T-helper 17 cell (primary cell): ENCODE data around the gene CARS2. TPM values are rescaled to one million over a fixed set of nuclear protein-coding genes. Genes with fewer than 3 reads are reported as not detected.
A peak's percentile ranks its signal among the peaks of the same experiment; 100 is the strongest.
"Not testable (repeated sequence)": the region's sequence is repeated elsewhere in the genome, so short reads cannot be mapped to it uniquely, and the experiment has no call there.

Source experiments
- ATAC-seq: fragments of 150-1000 bp; cut with Tn5 transposase; 2 replicates; pipeline ENCODE4 v1.10.0; 2021; ENCODE audit warnings: mild to moderate bottlenecking, moderate library complexity
- DNase-seq, 3 donors: peaks; one replicate each; pipeline versions ENCODE4 v3.0.0 to v3.0.0-alpha.2; 2020 to 2021
- H3K9me3 ChIP-seq: one replicate; pipeline ENCODE4 v1.7.0; 2013; ENCODE audit warnings: low read length, mild to moderate bottlenecking; ENCODE audit not compliant: control insufficient read depth, poor library complexity, severe bottlenecking
- H3K27ac Mint-ChIP-seq: one replicate; pipeline ENCODE4 v1.8.0; 2022; ENCODE audit warnings: mild to moderate bottlenecking, moderate library complexity, mixed read lengths
- H3K27me3 Mint-ChIP-seq: one replicate; pipeline ENCODE4 v1.8.0; 2022; ENCODE audit warnings: mixed read lengths
- H3K36me3 Mint-ChIP-seq: one replicate; pipeline ENCODE4 v1.8.0; 2022; ENCODE audit warnings: low read depth, mixed read lengths
- H3K4me1 Mint-ChIP-seq: one replicate; pipeline ENCODE4 v1.8.0; 2022; ENCODE audit warnings: mild to moderate bottlenecking, mixed read lengths
- H3K4me3 Mint-ChIP-seq: one replicate; pipeline ENCODE4 v1.8.0; 2022; ENCODE audit warnings: mild to moderate bottlenecking, moderate library complexity, mixed read lengths
- total RNA-seq, 4 donors: library from RNA in 2 of 4; stranded (reverse) in 2 of 4; gene quantifications; one replicate each; pipeline ENCODE4 v1.2.3 and lab custom pipeline; 2022 to 2026

The CARS2 gene, protein sequence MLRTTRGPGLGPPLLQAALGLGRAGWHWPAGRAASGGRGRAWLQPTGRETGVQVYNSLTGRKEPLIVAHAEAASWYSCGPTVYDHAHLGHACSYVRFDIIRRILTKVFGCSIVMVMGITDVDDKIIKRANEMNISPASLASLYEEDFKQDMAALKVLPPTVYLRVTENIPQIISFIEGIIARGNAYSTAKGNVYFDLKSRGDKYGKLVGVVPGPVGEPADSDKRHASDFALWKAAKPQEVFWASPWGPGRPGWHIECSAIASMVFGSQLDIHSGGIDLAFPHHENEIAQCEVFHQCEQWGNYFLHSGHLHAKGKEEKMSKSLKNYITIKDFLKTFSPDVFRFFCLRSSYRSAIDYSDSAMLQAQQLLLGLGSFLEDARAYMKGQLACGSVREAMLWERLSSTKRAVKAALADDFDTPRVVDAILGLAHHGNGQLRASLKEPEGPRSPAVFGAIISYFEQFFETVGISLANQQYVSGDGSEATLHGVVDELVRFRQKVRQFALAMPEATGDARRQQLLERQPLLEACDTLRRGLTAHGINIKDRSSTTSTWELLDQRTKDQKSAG
- total RNA-seq = 10 to 100 TPM; 57.7 to 74.6 TPM
- total RNA-seq (lab: John Stamatoyannopoulos, UW) = 74.9 to 75.2 reads per million in 2 donors

DNA sequence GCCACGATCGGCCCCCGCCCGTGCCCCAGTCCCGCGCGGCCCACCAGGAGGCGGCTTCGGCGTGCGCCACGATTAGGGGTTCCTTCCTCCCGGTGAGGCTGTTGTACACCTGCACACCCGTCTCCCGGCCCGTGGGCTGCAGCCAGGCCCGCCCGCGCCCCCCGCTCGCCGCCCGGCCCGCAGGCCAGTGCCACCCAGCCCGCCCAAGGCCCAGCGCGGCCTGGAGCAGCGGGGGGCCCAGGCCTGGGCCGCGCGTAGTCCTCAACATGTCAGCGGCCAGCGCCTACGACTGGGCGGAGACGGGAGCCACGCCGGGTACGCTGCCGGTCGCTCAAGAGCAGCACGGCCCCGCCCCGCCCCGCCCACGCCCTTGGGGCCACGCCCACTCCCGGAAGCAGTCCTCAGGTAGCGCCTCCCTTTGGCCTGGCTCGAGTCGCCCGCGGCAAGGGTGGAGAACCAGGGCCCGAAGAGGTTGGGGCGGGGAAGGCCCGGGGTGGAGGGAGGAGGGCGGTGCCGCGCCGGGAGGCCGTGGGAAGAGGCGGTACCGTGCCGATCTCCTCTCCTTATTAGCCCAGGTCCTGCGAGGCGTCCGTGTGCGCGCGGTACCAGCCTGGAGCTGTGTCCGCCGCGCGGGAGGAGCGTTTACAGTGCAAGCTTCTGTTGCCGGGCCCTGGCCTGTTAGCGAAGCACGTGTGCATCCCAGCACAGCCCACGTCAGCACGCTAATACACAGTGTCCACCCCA lies at the start of gene CARS2:
Gene CARS2, minus strand, starts transcription at position 291 of the 744 bp plus-strand sequence. Its CDS starts 23 bp downstream, at position 268.
- peaks cover 20% of the 10 kb centered on the region for H3K4me1 Mint-ChIP-seq
- H3K36me3 Mint-ChIP-seq = peaks cover 2% of the 10 kb centered on the region

GRCh38 chr13:110748271-110748670 lies 42.4 kb upstream of the CARS2 start:
- DNase-seq = no peak
- Mint-ChIP-seq H3K4me1 (no peaks in the 10 kb centered on the region), H3K4me3 (no peak overlapping the region), H3K36me3 (peaks cover 4% of the 10 kb centered on the region), H3K27ac (no peak overlapping the region), H3K27me3 (peaks cover 5% of the 10 kb centered on the region)
- H3K9me3 ChIP-seq = no peaks in the 10 kb centered on the region
- no peak for ATAC-seq

More for the DNA sequence above, at the start of gene CARS2:
- no peaks in the 10 kb centered on the region for H3K9me3 ChIP-seq
- no peaks in the 10 kb centered on the region for H3K27me3 Mint-ChIP-seq
- ATAC-seq = peak; percentile 93
- peak; percentile 76 to 95 (median 91) for DNase-seq
- peak within 1 kb of the TSS; percentile 91 for H3K4me3 Mint-ChIP-seq
- H3K27ac Mint-ChIP-seq = peak within 1 kb of the TSS; percentile 61

GRCh38 chr13:110746438-110746837 lies 40.5 kb upstream of the CARS2 start:
- DNase-seq (no peak), ATAC-seq (no peak)
- no peak overlapping the region for H3K27ac Mint-ChIP-seq
- H3K27me3 Mint-ChIP-seq = peaks cover 5% of the 10 kb centered on the region
- peaks cover 2% of the 10 kb centered on the region for H3K36me3 Mint-ChIP-seq
- H3K9me3 ChIP-seq = no peaks in the 10 kb centered on the region
- no peak overlapping the region for H3K4me3 Mint-ChIP-seq
- H3K4me1 Mint-ChIP-seq = no peaks in the 10 kb centered on the region

- ATAC-seq (no peak), DNase-seq (no peak)
- no peaks in the 10 kb centered on the region for H3K9me3 ChIP-seq
- Mint-ChIP-seq H3K27me3 (peaks cover 10% of the 10 kb centered on the region), H3K36me3 (peaks cover 2% of the 10 kb centered on the region), H3K4me1 (no peaks in the 10 kb centered on the region), H3K4me3 (no peak overlapping the region), H3K27ac (no peak overlapping the region)
These were observed 37.8 kb upstream of the CARS2 start for GRCh38 chr13:110743687-110744086.

DNA sequence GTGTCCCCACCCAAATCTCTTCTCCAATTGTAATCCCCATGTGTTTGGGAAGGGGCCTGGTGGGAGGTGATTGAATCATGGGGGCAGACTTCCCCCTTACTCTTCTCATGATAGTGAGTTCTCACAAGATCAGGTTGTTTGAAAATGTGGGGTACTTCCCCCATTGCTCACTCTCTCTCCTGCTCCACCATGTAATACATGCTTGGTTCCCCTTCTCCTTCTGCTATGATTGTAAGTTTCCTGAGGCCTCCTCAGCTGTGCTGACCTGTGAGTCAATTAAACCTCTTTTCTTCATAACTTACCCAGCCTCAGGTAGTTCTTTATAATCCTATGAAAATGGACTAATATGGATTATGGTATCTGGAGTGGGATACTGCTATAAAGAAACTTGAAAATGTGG lies 31.6 kb upstream of the CARS2 start:
- Mint-ChIP-seq H3K4me3 (no peak overlapping the region), H3K36me3 (peaks cover 2% of the 10 kb centered on the region), H3K27me3 (peaks cover 6% of the 10 kb centered on the region), H3K4me1 (no peaks in the 10 kb centered on the region), H3K27ac (no peak overlapping the region)
- H3K9me3 ChIP-seq = no peaks in the 10 kb centered on the region
- DNase-seq (no peak), ATAC-seq (no peak)

- H3K9me3 ChIP-seq = no peaks in the 10 kb centered on the region
- ATAC-seq (no peak), DNase-seq (no peak)
- peaks cover 2% of the 10 kb centered on the region for H3K36me3 Mint-ChIP-seq
- no peak overlapping the region for H3K27ac Mint-ChIP-seq
- no peak overlapping the region for H3K4me3 Mint-ChIP-seq
- no peaks in the 10 kb centered on the region for H3K4me1 Mint-ChIP-seq
- no peaks in the 10 kb centered on the region for H3K27me3 Mint-ChIP-seq
These were observed 28.6 kb upstream of the CARS2 start for GRCh38 chr13:110734561-110734960.

GRCh38 chr13:110731072-110731471 lies 25.2 kb upstream of the CARS2 start:
- Mint-ChIP-seq H3K4me3 (no peak overlapping the region), H3K36me3 (no peaks in the 10 kb centered on the region), H3K27ac (no peak overlapping the region), H3K27me3 (no peaks in the 10 kb centered on the region), H3K4me1 (peaks cover 10% of the 10 kb centered on the region)
- H3K9me3 ChIP-seq = no peaks in the 10 kb centered on the region
- DNase-seq (no peak), ATAC-seq (no peak)

GRCh38 chr13:110726726-110727125 lies 20.8 kb upstream of the CARS2 start:
- peak overlapping the region; percentile 89 for H3K27ac Mint-ChIP-seq
- peak; percentile 80 for ATAC-seq
- H3K4me3 Mint-ChIP-seq = peak overlapping the region; percentile 79
- DNase-seq = peak in 1 of 3 donors; percentile 16
- no peaks in the 10 kb centered on the region for H3K9me3 ChIP-seq
- H3K27me3 Mint-ChIP-seq = no peaks in the 10 kb centered on the region
- peaks cover 15% of the 10 kb centered on the region for H3K4me1 Mint-ChIP-seq
- H3K36me3 Mint-ChIP-seq = no peaks in the 10 kb centered on the region

DNA sequence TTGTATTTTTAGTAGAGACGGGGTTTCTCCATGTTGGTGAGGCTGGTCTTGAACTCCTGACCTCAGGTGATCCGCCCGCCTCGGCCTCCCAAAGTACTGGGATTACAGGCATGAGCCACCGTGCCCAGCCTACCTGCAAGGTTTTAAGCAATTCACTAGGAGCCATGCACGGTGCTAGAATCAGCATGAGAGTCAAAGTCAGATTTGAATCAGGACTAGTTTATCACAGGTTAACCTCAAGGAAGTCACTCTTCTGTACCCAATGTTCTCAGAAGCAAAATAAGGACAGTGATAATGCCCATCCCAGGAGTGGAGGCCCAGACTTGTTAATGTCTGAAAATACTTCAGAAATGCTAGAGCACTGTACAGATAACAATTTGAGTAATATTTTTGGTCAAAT lies 20.2 kb upstream of the CARS2 start:
- not testable (repeated sequence) for DNase-seq, H3K4me3 Mint-ChIP-seq, H3K36me3 Mint-ChIP-seq, H3K27me3 Mint-ChIP-seq, H3K9me3 ChIP-seq
- peak overlapping the region; percentile 89 for H3K27ac Mint-ChIP-seq
- peaks cover 18% of the 10 kb centered on the region for H3K4me1 Mint-ChIP-seq
- peak; percentile 24 for ATAC-seq

DNA sequence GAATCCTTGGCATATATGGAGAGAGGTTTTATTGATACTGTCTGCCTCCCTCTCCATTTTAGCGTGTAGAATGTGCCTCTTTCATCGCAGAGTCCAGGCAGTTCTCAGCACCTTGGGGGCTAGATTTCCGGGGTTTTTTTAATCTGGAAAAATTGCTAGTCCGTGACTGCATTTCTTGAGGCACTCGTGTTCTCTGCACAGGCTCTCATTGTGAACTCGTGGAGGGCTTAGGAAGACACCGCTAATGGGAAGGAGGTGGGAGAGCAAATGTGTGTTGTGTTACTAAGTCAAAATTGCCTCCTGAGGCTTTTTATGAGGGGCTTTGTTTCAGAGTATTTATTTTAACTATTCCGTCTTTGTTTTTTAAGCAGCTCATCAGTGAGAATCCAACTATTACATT lies 17.7 kb upstream of the CARS2 start:
- H3K9me3 ChIP-seq = no peaks in the 10 kb centered on the region
- H3K27ac Mint-ChIP-seq = no peak overlapping the region
- H3K4me1 Mint-ChIP-seq = peaks cover 19% of the 10 kb centered on the region
- H3K36me3 Mint-ChIP-seq = peaks cover 2% of the 10 kb centered on the region
- DNase-seq (no peak), ATAC-seq (no peak)
- no peaks in the 10 kb centered on the region for H3K27me3 Mint-ChIP-seq
- no peak overlapping the region for H3K4me3 Mint-ChIP-seq

DNA sequence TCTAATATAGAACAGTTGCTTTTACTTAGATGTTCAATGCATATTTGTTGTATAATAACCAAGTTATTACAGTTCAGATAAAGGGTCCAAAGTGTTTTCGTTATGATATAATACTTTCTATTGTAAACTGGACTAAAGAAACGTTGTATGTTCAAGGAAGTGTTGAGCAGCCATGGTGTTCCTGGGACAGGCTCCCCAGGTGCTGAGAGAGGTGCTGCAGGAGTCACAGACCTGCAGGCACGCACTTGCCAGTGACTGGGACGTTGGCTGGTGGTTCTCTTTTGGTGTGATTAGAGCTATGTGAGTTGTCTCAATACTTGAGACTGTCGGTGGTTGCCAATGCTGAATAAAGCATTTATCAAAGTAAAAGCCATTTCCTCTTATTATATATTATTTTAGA lies 17.1 kb upstream of the CARS2 start:
- H3K9me3 ChIP-seq = no peaks in the 10 kb centered on the region
- no peaks in the 10 kb centered on the region for H3K27me3 Mint-ChIP-seq
- ATAC-seq (no peak), DNase-seq (no peak)
- no peak overlapping the region for H3K4me3 Mint-ChIP-seq
- peaks cover 19% of the 10 kb centered on the region for H3K4me1 Mint-ChIP-seq
- peaks cover 2% of the 10 kb centered on the region for H3K36me3 Mint-ChIP-seq
- no peak overlapping the region for H3K27ac Mint-ChIP-seq

DNA sequence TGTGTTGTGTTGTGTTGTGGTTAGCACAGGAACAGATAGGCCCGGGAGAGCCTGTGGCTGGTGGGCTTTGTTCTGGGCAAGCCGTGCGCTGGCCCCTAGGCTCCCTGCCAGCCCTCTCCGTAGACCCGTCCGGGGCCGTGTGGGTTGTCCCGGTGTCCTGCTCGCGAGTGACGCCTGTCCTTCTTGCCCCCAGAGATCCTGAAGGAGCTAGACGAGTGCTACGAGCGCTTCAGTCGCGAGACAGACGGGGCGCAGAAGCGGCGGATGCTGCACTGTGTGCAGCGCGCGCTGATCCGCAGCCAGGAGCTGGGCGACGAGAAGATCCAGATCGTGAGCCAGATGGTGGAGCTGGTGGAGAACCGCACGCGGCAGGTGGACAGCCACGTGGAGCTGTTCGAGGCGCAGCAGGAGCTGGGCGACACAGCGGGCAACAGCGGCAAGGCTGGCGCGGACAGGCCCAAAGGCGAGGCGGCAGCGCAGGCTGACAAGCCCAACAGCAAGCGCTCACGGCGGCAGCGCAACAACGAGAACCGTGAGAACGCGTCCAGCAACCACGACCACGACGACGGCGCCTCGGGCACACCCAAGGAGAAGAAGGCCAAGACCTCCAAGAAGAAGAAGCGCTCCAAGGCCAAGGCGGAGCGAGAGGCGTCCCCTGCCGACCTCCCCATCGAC lies 13.3 kb upstream of the CARS2 start:
- DNase-seq = no peak
- H3K4me3 Mint-ChIP-seq = no peak overlapping the region
- peaks cover 2% of the 10 kb centered on the region for H3K36me3 Mint-ChIP-seq

DNA sequence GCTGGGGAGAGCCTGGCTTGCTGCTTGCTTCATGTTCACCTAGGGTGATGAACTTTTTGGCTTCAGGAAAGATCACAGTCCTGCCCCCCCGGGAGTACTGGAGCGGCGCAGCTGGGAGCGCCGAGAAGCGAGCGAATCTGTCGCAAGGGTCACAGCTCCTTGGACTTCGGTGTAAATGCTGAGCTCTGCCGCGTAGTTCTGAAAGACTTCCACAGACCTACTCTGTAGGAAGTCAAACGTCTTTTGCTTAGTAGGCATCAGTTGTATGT lies 10.3 kb upstream of the CARS2 start:
- peak overlapping the region; percentile 98 for H3K4me3 Mint-ChIP-seq
- H3K36me3 Mint-ChIP-seq = peaks cover 2% of the 10 kb centered on the region
- DNase-seq = no peak
- no peaks in the 10 kb centered on the region for H3K27me3 Mint-ChIP-seq
- H3K4me1 Mint-ChIP-seq = peaks cover 34% of the 10 kb centered on the region
- ATAC-seq = no peak
- H3K27ac Mint-ChIP-seq = peak overlapping the region; percentile 99
- no peaks in the 10 kb centered on the region for H3K9me3 ChIP-seq

More for the DNA sequence above, 13.3 kb upstream of the CARS2 start:
- ATAC-seq = no peak
- no peaks in the 10 kb centered on the region for H3K27me3 Mint-ChIP-seq
- H3K4me1 Mint-ChIP-seq = peaks cover 28% of the 10 kb centered on the region
- no peak overlapping the region for H3K27ac Mint-ChIP-seq
- no peaks in the 10 kb centered on the region for H3K9me3 ChIP-seq
